Brain microvascular endothelial cell (primary cell): ENCODE results near the gene RPS27A.
A peak's percentile ranks its signal among the peaks of the same experiment; 100 is the strongest.

ENCODE experiments used
- DNase-seq: peaks from one replicate; pipeline ENCODE4 v3.0.0-alpha.2; 2020
- H3K27ac ChIP-seq: fragments of 250-450 bp; sonication (Bioruptor Pico); 2 replicates; pipeline ENCODE4 v1.5.1; 2020; ENCODE audit warnings: mild to moderate bottlenecking, moderate library complexity
- H3K27me3 ChIP-seq: fragments of 250-450 bp; sonication (Bioruptor Pico); replicated peaks from 2 replicates; pipeline ENCODE4 v1.5.1; 2020; ENCODE audit warnings: mild to moderate bottlenecking
- H3K36me3 ChIP-seq: fragments of 250-450 bp; sonication (Bioruptor Pico); replicated peaks from 2 replicates; pipeline ENCODE4 v1.5.1; 2020; ENCODE audit warnings: mild to moderate bottlenecking
- H3K4me3 ChIP-seq: 2 replicates; pipeline ENCODE4 v1.5.1; 2011; ENCODE audit warnings: low read depth, mild to moderate bottlenecking, control low read depth, low read length, moderate library complexity
- in situ Hi-C: cut with HindIII; loops from 2 replicates; pipeline ENCODE4 v1.10.0; 2017; ENCODE audit warnings: low sequenced_read_pairs, low pct_ligation_motif_present
- TF ChIP-seq, protein P1 (sequence below): IDR thresholded peaks from 2 replicates; pipeline ENCODE4 v1.5.1; 2011; ENCODE audit warnings: low read depth, mild to moderate bottlenecking, moderate library complexity, low read length, control low read depth, inconsistent platforms; ENCODE audit errors: missing control alignments

Gene RPS27A

DNA sequence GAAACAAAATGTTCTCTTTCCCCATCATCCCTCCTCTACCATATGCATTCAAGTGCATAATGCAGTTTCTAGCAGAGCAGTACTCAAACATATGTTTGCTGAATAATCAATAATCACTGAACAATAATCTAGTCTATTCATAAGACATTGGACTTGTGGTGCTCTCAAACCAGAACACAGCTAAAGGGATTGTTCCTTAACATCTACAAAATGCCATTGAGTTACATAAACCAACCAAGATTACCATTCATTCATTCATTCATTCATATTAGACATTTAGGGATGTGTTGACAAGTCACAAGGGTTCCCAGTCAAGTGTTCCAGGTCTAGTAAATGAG is 4.3 kb upstream of the RPS27A start:
- H3K27ac ChIP-seq, result no peak overlapping the region
- H3K36me3 ChIP-seq, result no peaks in the 10 kb centered on the region
- no peaks in the 10 kb centered on the region for H3K27me3 ChIP-seq
- TF ChIP-seq, protein P1, sequence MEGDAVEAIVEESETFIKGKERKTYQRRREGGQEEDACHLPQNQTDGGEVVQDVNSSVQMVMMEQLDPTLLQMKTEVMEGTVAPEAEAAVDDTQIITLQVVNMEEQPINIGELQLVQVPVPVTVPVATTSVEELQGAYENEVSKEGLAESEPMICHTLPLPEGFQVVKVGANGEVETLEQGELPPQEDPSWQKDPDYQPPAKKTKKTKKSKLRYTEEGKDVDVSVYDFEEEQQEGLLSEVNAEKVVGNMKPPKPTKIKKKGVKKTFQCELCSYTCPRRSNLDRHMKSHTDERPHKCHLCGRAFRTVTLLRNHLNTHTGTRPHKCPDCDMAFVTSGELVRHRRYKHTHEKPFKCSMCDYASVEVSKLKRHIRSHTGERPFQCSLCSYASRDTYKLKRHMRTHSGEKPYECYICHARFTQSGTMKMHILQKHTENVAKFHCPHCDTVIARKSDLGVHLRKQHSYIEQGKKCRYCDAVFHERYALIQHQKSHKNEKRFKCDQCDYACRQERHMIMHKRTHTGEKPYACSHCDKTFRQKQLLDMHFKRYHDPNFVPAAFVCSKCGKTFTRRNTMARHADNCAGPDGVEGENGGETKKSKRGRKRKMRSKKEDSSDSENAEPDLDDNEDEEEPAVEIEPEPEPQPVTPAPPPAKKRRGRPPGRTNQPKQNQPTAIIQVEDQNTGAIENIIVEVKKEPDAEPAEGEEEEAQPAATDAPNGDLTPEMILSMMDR, result no peak
- in situ Hi-C loops, result no loop called here
- H3K4me3 ChIP-seq, result no peak overlapping the region
- no peak for DNase-seq

- TF ChIP-seq, protein P1, result no peak
- Histone ChIP-seq H3K27me3 (no peaks in the 10 kb centered on the region), H3K27ac (no peak overlapping the region), H3K4me3 (no peak overlapping the region), H3K36me3 (peaks cover 7% of the 10 kb centered on the region)
- DNase-seq, result no peak
- in situ Hi-C loops, result no loop called here
Measured at GRCh38 chr2:55229221-55229620, 3.3 kb upstream of the RPS27A start.

DNA sequence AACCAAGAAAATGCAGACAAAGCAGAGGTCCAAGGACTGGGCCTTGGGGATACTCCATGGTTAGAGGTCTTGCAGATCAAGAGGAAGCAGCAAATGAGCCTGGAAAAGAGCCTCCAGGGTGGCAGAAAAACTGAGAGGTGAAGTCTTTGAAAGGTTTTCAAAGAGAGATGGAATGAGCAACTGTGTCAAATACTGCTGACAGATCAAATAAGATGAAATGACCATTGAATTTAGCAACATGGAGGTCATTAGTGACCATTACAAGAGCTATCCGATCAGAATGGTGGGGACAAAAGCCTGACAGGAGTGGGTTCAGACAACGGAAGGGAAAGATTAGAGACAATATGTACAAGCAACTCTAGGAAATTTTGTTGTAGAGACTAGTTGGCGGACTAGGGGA is 1.9 kb upstream of the RPS27A start:
- H3K27me3 ChIP-seq, result no peaks in the 10 kb centered on the region
- no peak for DNase-seq
- no peak overlapping the region for H3K27ac ChIP-seq
- H3K4me3 ChIP-seq, result no peak overlapping the region
- peaks cover 19% of the 10 kb centered on the region for H3K36me3 ChIP-seq
- in situ Hi-C loops, result no loop called here
- TF ChIP-seq, protein P1, result no peak

DNA sequence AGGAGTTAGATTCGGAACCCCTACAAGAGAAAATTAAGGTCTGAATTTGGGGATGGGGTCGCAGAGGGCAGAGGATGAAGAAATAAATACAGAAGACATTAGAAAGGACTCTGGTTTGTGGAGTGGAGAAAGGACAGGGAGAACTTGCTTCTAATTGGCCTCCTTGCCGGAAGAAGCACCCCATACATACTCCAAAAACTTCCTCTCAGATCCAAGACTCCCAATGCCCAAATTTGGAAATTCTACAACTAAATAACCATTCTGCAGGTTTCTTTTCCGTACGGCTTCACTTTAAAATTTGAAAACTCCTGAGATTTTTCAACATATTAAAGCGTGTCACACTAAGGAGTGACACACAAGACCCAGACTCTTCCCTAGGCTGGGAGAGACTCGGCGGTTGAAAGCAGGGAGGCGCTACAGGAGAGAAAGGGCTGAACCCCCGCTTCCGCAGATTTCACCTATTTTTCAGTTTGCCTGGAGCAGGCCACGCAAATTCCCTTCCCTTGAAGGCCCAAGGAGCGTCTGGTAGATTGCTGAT is 873 bp upstream of the RPS27A start:
- TF ChIP-seq, protein P1, result no peak
- no peak for DNase-seq
- peak overlapping the region; percentile 98 for H3K4me3 ChIP-seq
- no peaks in the 10 kb centered on the region for H3K27me3 ChIP-seq
- peak overlapping the region; percentile 97 for H3K27ac ChIP-seq
- peaks cover 28% of the 10 kb centered on the region for H3K36me3 ChIP-seq
- in situ Hi-C loops, result no loop called here

DNA sequence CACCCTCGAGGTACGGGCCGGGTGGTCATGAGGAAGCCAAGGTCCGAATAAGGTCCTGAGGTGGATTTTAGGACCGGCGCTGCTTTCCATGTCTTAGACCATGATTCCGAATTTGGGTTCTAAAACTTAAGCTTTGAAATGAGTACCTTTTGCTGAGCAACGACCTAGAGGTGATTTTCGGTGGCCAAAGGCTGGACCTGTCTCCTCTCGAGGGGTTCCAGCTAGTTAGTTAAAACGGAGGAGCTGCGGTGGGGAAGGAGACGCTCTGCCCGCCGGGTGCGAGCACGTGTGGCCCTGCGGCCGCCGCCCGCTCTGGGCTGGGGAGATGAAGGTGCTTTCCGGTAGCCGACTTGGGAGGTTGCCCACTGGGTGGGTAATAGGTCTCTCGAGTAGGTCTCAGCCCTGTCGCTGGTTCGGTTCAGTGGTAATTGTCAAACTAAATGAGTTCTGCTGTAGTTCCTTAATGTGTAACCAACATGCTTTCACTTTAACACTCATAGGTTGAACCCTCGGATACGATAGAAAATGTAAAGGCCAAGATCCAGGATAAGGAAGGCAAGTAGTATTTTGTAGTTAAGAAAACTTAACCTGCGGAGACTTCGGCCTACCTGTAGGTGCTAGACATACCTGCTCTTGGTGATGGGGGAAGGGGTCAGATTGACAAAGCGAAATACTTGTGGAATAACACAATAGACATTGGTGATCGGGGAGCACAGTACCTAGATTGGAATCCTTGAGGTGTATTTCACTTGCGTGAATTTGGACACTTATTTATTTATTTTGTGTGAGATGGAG is 572 bp downstream of the RPS27A start:
- Histone ChIP-seq H3K27me3 (no peaks in the 10 kb centered on the region), H3K27ac (peak overlapping the region; percentile 97)
- DNase-seq, result no peak

More for the DNA sequence above, 572 bp downstream of the RPS27A start:
- Histone ChIP-seq H3K36me3 (peaks cover 28% of the 10 kb centered on the region), H3K4me3 (peak overlapping the region; percentile 98)
- in situ Hi-C loops, result no loop called here
- TF ChIP-seq, protein P1, result no peak
